A673 (cell line): ENCODE measurements around the gene TEKT2.

Source experiments
- CTCF ChIP-seq: fragments of 300-800, 200-600 bp; sonication (generic); conservative IDR thresholded peaks from 2 replicates; pipeline ENCODE4 v1.5.1; 2017; ENCODE audit warnings: low read depth, mild to moderate bottlenecking, antibody characterized with exemption, low read length, moderate library complexity, mixed read lengths
- EZH2 ChIP-seq: fragments of 200-600 bp; sonication (generic); IDR thresholded peaks from 2 replicates; pipeline ENCODE4 v1.6.1; 2017; ENCODE audit warnings: borderline replicate concordance, low read depth, mild to moderate bottlenecking, mixed read lengths, antibody characterized with exemption, low read length; ENCODE audit not compliant: poor library complexity, severe bottlenecking

GRCh38 chr1:36085686-36086526 lies 2.0 kb downstream of the TEKT2 start:
- TF ChIP-seq CTCF (no peak), EZH2 (no peak)
